Esophagus mucosa (tissue), 1 donor: ENCODE measurements around the gene HIVEP3. TPM values are rescaled to one million over a fixed set of nuclear protein-coding genes. Genes with fewer than 3 reads are reported as not detected.
A peak's percentile ranks its signal among the peaks of the same experiment; 100 is the strongest.

Experiments
- ATAC-seq: fragments of 200-7000 bp; cut with Tn5 transposase; one replicate; pipeline ENCODE4 v1.9.1; 2020
- total RNA-seq: library from RNA; stranded (reverse); gene quantifications from one replicate; pipeline ENCODE4 v1.2.4, GENCODE V29; 2023
- donor health status: DM: yes; HTN: yes; CAD: no.

HIVEP3 gene
- total RNA-seq, 1 donor from 2014 or later: 7.0 TPM

- no peak for ATAC-seq
These were observed 71.9 kb downstream of the HIVEP3 start for GRCh38 chr1:41846625-41847405.

- no peak for ATAC-seq
These were observed 73.9 kb downstream of the HIVEP3 start for GRCh38 chr1:41844781-41845272.

GRCh38 chr1:41844255-41844654, 74.5 kb downstream of the HIVEP3 start:
- ATAC-seq: no peak

GRCh38 chr1:41842993-41843755, 75.5 kb downstream of the HIVEP3 start:
- ATAC-seq: no peak

GRCh38 chr1:41842326-41842725, 76.4 kb downstream of the HIVEP3 start:
- no peak for ATAC-seq

- ATAC-seq: no peak
These were observed 78.0 kb downstream of the HIVEP3 start for GRCh38 chr1:41840592-41841246.

GRCh38 chr1:41838266-41838665, 80.5 kb downstream of the HIVEP3 start:
- no peak for ATAC-seq

- no peak for ATAC-seq
These were observed 81.0 kb downstream of the HIVEP3 start for GRCh38 chr1:41837691-41838090.

- ATAC-seq: no peak
These were observed 83.2 kb downstream of the HIVEP3 start for GRCh38 chr1:41835485-41835884.

GRCh38 chr1:41833519-41834000, 85.2 kb downstream of the HIVEP3 start:
- no peak for ATAC-seq

- no peak for ATAC-seq
These were observed 88.0 kb downstream of the HIVEP3 start for GRCh38 chr1:41830726-41831125.

- ATAC-seq: no peak
These were observed 90.6 kb downstream of the HIVEP3 start for GRCh38 chr1:41827991-41828570.

GRCh38 chr1:41823471-41823870, 95.3 kb downstream of the HIVEP3 start:
- ATAC-seq: peak; percentile 61

GRCh38 chr1:41822866-41823265, 95.9 kb downstream of the HIVEP3 start:
- no peak for ATAC-seq

- ATAC-seq: no peak
These were observed 98.9 kb downstream of the HIVEP3 start for GRCh38 chr1:41819843-41820242.

- ATAC-seq: no peak
These were observed 99.7 kb downstream of the HIVEP3 start for GRCh38 chr1:41819069-41819468.

- ATAC-seq: no peak
These were observed 102.7 kb downstream of the HIVEP3 start for GRCh38 chr1:41816061-41816460.

GRCh38 chr1:41813755-41814745, 104.7 kb downstream of the HIVEP3 start:
- no peak for ATAC-seq

- ATAC-seq: no peak
These were observed 105.5 kb downstream of the HIVEP3 start for GRCh38 chr1:41813226-41813625.

GRCh38 chr1:41812453-41812852, 106.3 kb downstream of the HIVEP3 start:
- ATAC-seq: no peak

GRCh38 chr1:41812051-41812450, 106.7 kb downstream of the HIVEP3 start:
- peak; percentile 64 for ATAC-seq
